Measurements from ENCODE around the gene TMPRSS9. TPM values are rescaled to one million over a fixed set of nuclear protein-coding genes. Genes with fewer than 3 reads are reported as not detected.

Gene TMPRSS9
- total RNA-seq (ENCODE audit: insufficient read depth, low replicate concordance), result not detected

DNA sequence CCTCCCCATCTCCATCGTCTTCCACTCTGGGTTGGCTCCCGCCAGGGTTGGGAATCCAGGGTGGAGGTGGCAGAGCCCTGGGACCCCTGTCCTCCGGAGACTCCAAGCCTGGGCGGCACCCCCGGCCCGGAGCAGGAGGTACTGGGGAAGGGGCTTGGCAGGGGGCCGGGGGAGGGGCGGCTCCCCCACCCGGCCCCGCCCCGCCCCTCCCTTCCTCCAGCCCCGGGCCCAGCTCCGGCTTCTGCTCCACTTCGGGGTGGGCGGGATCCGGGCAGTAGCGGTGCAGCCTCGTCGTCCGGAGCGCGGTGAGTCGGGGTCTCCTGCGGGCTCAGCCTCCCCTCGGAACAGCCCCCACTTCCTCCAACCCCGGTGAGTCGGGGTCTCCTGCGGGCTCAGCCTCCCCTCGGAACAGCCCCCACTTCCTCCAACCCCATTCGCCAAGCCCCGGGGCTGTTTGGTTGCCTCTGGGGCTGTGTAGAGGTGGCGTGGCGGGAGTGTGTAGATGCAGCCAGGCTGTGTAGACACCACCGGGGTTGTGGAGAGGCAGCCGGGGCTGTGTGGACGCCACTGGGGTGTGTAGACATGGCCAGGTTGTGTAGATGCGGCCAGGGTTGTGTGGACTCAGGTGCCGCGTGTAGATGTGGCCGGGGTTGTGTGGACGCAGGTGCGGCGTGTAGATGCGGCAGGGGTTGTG lies at the start of gene TMPRSS9:
TMPRSS9 (plus strand) TSS at position 274 of the 694 bp plus-strand sequence. CDS start 29,521 bp downstream, outside the sequence.
- DNase-seq (ENCODE audit: low spot score), result no peak

DNA sequence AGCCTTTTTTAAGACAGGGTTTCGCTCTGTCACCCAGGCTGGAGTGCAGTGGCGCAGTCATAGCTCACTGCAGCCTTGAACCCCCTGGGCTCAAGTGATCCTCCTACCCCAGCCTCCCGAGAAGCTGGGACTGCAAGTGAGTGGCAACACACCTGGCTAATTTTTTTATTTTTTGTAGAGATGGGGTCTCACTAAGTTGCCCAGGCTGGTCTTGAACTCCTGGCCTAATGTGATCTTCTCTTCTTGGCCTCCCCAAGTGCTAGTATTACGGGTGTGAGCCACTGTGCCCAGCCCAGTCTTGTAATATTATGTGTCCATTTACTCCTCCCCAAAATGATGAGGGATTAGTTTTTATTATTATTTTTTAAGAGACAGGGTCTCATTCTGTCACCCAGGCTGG lies 49.0 kb upstream of the TMPRSS9 start:
- no peak for DNase-seq (ENCODE audit: low spot score)

DNA sequence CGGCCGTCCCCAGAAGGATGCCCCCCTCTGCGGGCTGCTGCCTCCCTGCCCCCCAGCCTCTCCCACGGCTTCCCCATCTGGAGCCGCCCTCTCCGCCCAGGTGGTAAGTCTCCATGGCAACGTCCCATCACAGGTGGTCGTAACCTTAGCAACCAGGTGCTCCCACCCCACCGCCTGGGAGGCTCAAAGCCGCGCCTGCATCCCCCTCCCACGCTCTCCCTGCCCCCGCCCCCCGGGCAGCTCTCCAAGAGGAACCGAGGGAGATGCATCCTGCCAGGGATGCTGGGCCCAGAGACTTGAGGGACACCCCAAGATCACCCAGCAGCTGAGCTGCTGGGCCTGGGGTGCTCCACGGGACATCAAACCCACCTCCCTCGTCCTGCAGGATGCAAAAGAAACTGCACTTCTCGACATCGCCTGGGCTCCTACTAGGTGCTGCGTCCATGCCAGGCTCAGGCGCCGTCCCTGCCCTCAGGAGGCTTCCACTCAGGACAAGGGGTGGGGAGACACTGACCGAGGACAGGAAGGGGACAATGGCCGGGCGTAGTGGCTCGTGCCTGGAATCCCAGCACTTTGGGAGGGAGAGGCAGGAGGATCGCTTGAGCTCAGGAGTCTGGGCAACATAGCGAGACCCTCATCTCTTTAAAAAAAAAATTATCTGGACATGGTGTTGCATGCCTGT lies 47.1 kb upstream of the TMPRSS9 start:
- DNase-seq (ENCODE audit: low spot score), result no peak

DNA sequence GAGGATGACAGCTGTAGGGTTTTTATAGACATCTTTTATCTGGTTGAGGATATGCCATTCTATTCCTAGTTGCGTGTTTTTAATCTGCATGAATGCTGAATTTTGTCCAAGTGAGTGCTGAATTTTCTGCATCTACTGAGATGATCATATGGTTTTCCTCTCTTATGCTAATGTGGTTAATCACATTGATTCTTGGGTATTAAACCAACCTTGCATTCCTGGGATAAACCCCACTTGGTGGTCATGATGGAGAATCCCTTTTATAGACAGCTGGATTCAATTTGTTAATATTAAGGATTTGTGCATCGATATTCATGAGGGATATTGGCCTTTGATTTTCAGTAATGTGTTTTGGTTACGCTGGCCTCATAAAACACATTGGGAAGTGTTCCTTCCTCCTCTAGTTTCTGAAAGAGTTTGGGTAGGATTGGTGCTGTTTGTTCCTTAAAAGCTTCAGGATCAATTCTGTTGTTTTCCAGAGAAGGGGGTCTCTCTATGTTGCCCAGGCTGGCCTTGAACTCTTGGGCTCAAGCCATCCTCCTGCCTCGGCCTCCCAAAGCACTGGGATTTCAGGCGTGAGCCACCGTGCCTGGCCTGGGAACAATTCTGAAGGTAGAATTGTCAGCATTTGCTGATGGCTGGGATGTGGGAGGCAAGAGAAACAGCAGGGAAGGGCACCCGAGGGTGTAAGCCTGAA lies 44.8 kb upstream of the TMPRSS9 start:
- no peak for DNase-seq (ENCODE audit: low spot score)

DNA sequence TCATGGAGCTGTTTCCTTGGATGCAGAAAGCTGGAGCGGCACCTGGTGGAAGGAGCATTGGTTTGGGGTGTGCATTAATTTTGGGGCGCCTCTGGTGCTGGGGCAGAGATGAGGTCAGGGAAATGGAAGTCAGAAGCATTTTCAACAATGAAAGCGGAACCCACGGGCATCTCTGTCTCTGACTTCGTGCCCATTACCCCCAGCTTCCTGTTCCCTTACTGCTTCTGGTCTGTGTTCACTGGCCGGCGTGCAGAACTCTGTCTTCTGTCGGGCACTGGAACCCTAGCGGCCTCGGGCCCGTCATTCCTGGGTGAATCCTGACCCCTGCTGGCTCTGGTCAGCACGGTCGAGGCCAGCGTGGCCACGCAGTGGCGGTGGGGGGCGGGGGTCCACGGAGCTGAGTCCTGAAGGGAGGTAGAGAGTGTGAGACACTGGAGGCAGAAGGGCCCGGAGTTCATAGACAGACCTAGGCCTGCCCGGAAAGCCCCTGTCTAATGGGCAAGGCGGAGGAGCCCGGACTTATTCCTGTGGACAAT lies 44.2 kb upstream of the TMPRSS9 start:
- peak; percentile 77 for DNase-seq (ENCODE audit: low spot score)

DNA sequence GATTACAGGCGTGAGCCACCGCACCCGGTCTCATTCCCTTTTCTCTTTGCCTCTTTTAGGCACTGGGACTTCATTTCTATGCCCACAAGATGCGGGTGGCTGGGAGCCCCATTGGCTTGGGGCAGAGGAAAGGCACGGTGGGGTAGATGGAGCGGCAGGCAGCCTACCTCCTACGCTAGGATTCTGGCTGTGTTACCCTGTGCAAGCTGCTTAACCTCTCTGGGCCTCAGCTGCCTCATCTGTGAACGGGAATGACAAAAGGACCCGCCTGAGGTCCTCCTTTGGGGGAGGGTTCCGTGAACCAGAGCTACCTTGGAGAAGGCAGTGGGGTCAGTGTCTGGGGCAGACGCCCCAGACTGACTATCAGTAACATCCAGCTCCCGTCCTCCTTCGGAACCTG lies 42.8 kb upstream of the TMPRSS9 start:
- DNase-seq (ENCODE audit: low spot score), result no peak

DNA sequence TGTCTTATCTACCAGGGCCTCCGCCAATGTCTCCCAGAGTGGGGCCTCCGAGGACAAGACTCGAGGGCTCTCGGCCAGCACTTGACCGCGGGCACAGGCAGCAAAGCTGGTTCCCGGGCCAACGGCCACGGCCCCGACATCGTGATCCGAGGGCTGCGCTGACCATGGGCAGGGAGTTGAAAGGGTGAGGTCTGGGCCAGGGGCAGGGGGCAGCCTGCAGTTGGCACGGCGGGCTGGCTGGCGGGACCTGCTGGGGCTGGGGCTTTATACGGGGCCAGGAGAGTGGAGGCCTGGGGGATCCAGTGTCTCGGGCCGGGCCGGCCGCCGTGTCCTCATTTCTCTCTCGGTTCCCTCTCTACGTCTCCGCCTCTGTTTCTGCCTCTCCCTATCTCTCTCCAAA lies 42.3 kb upstream of the TMPRSS9 start:
- DNase-seq (ENCODE audit: low spot score), result no peak

DNA sequence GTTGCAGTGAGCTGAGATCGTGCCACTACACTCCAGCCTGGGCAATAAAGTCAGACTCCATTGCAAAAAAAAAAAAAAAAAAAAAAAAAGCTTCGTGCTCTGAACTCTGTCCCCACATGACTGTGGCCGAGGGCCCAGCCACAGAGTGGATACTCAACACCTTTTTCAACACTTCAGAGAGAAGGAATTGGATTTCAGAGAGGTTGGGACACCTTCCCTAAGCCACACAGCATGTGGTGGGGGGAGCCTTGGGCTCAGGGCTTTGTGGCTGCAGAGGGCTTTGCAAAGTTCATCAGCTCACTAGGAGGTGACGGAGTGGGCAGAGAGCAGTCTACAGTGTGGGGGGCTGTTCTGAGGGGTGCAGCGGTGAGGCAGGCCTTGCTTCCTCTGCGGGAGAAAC lies 41.1 kb upstream of the TMPRSS9 start:
- DNase-seq (ENCODE audit: low spot score), result no peak

DNA sequence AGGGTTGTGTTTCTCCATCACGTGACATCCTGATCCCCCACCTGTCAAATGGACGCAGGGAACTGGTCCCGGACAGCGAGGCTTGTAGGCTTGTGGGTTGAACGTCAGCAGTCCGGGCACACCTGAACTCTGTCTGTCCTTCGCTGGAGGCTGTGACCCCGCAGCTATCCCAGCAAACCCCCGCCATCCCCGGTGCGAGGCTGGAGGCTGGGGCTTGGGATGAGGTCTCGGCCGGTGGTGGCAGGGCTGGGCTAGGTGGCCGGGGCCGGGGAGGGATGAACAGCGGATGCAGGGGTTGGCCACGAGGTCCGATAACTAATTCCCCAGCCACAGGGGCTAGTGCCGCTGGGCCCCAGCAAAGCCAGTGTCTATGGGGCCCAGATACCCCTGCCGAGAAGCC lies 40.5 kb upstream of the TMPRSS9 start:
- no peak for DNase-seq (ENCODE audit: low spot score)

DNA sequence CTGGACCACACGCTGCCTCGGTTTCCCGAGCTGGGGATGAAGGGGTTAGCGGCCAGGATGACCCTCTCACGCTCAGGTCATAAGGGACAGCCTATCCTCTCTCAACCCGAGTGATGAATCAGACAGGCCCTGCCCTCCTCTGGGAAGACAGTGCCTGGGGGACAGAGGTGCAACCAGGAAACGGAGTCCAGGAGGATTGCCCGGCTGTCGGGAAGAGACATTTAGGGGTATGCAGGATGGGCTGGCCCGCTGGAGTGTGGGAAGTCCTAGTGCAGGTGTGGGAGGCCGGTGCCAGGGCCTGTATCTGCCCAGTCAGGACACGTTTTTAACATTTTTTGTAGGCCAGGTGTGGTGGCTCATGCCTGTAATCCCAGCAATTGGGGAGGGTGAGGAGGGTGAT lies 40.0 kb upstream of the TMPRSS9 start:
- no peak for DNase-seq (ENCODE audit: low spot score)

DNA sequence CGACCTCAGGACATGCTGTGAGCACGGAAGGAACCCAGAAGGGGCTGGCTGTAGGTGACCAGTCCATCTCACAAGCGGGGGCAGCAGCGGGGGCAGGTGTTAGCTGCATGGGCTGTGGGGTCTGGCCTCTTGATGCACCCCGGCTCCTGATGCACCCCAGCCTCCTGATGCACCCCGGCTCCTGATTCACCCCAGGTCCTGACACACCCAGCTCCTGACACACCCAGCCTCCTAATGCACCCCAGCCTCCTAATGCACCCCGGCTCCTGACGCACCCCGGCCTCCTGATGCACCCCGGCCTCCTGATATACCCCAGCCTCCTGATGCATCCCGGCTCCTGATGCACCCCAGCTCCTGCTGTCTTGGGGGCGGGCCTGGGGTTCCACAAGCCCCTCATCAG lies 39.1 kb upstream of the TMPRSS9 start:
- DNase-seq (ENCODE audit: low spot score), result no peak

DNA sequence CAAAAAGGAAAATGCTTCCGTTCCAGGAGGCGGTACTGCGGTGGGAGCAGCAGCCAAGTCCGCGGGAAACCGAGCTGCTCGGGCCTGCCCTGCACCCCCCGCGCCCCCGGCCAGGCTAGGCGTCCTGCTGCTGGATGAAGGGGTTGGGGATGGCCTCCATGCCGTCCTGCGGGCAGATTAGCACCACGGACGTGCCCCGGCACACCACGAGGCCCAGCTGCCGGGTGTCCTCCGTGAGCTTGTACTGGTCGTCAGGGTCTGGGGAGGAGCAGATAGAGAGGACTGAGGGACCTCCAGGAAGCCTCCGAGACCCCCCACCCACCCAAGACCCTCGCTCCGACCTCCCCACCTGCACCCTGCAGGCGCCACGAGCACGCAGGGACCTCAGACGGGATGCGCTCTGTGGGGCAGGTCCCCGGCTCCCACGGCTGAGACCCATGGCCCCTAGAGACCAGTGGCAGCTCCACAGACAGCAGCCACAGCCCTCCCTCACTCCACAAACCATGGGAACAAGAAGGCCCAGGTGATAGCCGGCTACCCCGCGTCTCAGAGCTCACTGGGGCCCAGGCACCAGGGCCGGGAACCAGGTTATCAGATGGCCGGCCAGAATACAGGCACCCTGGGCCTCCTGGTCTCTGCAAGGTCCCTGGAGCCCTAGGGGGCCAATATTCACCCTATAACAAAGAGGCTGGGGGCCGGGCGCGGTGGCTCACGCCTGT lies 38.3 kb upstream of the TMPRSS9 start:
- DNase-seq (ENCODE audit: low spot score), result no peak

DNA sequence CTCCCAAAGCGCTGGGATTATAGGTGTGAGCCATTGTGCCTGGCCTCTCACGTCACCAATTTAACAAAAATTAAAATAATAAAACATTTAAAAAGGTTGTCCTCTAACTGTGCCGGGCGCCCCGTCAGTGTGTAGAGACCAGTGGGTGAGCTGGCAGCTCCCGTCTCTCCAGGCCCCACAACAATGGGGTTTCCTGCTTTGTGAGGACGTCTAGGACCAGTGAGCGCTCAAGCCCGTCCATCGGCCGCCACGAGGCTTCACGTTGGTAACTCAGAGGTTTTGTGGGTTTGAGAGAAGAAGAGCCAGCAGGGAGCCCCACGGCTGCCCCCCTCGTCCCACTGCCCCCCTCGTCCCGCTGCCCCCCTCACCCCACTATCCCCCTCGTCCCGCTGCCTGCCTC lies 36.4 kb upstream of the TMPRSS9 start:
- no peak for DNase-seq (ENCODE audit: low spot score)

DNA sequence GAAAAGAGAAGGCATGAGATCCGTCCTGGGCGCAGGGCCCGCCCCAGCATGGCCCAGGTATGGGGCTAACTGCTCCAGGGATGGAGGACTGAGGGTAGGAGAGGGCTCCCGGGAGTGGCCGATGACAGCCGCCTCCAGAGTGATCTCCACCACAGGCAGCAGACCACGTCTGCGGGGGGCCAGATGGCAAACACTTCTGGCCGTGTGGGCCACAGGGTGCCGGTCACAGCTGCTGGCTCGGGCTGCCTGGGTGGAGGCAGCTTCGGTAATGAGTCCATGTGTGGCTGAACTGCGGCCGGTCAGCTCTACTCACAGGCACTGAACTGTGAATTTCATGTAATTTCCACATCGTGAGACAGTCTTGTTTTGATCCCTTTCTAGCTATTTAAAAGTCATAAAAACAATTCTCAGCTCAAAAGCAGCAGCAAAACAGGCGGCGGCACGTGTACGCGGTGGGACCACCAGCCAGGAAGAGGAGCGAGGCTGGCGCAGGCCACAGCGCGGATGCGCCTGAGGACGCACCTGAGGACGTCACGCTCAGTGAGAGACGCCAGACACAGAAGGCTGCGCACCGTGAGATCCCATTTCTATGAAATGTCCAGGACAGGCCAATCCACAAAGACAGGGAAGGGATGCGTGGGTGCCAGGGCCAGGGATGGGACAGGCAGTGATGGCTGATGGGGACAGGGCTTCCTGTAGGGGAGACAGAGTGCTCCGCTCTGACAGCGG lies 35.7 kb upstream of the TMPRSS9 start:
- no peak for DNase-seq (ENCODE audit: low spot score)

DNA sequence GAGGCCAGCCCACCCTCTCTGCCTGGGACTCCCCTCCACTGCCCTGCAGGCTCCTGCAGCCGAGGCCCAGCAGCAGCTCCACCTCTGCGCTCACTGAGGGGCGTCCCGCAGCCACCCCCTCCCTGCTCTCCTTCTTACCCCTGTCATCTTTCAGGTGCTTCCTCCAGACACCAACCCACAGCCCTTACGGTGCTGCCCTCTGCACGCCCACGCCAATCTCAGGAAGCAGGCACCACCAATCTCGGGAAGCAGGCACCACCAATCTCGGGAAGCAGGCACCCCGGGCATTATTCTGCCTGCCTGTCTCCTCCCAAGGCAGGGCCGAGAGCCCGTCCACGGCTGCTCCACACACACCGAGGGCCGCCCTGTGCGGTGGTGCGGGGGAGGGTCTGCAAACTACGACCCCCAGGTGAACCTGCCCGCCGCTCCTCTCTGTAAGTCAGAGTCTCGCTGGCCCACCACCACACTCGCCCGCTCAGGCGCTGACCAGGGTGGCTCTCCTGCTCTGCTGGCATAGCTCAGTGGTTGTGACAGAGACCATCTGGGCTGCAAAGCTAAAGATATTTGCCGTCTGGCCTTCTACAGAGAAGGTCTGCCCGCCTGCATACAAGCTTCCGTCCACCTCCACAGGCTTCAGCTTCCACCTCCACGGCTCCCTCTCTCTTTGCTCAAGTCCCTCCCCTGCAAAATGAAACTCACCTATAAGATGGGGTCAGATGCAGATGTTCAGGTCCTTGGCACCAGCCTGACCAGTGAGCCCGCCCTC lies 34.6 kb upstream of the TMPRSS9 start:
- DNase-seq (ENCODE audit: low spot score), result no peak

DNA sequence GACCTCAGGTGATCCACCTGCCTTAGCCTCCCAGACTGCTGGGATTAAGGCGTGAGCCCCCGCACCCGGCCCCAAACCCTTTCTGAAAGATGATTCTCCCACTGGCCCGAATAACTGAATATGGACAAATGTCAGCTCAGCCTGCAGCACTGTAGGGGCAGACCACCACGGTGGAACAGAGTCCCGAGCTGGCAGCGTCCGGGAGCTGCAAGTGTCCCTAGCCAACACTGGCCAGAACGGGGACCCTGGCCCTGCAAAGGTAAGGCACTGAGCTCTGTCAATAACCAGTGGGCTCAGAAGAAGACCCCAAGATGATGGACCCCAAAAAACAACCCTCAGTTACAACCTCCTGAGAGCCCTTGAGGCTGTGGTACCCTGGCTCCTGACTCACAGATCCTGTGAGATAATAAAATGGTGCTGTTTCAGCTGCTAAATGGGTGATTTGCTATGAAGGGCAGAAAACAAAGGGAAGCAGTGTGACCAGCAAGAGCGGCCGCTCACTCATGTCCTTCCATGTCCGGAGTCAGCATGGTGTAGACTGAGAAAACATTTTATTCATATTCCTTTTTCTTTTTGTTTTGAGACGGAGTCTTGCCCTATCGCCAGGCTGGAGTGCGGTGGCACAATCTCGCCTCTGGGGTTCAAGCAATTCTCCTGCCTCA lies 33.2 kb upstream of the TMPRSS9 start:
- DNase-seq (ENCODE audit: low spot score), result no peak

DNA sequence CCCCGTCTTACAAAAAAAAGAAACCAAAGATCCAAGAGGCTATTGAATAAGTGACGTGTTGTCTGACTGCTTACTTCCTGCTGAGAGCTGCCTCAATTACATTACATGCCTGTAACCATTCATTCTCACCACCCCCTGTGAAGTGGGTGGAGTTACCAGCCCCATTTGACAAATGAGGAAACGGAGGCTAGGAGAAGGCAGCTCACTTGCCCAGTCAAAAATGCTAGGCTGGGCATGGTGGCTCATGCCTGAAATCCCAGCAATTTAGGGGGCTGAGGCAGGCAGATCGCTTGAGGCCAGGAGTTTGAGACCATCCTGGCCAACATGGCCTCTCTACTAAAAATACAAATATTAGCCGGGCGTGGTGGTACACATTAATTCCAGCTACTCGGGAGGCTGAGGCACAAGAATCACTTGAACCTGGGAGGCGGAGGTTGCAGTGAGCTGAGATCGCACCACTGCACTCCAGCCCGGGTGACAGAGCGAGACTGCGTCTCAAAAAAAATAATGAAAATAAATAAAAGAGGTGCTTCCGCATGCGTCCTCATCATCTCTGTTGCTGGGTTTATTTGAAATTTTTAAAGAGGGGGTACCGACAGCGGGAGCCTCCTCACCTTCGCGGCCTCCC lies 32.2 kb upstream of the TMPRSS9 start:
- DNase-seq (ENCODE audit: low spot score), result peak; percentile 32

DNA sequence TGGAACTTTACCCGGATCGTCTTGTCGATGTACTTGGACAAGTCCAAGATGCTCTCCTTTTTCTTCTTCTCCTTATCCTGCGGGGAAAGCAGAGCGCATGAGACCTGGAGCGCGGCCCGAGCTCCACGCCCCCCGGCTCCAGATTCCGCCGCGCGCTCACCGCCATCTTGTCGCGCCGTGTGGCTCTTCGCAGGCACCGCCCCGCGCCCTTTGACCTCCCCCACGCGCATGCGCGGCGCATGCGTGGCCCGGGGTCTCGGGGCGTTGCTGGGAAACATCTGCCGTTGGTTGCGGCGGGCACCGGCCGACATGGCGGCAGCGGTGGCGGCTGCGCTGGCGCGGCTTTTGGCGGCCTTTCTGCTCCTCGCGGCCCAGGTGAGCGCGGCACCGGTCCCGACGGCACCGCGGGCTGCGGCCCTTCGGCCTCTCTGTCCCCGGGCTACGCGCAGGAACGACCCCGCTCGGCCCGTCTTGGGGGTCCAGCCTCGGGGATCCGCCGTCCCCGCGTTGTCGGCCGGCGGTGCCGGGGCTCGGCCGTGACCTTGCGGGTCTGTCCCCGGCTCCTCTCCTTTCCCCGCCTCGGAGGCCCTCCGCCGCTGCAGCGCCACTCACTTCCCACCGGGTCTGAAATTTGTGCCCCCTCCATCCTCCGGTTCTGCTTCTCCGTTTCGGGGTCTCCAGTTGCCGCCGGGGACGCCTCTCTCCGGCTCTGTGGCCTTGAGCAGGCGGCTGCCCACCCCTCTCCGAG lies 31.5 kb upstream of the TMPRSS9 start, which contains the start of the genes LSM7 and SPPL2B:
LSM7 (minus strand) TSS at position 186 of the 748 bp plus-strand sequence; CDS start at position 166, 20 bp downstream.
SPPL2B (plus strand) TSS at position 284 of the 748 bp plus-strand sequence; CDS start at position 310, 26 bp downstream.
- DNase-seq (ENCODE audit: low spot score), result peak; percentile 92
